GM21737 (cell line): Measurements from ENCODE around the gene METAP2.

ENCODE experiments used
- ATAC-seq: cut with Tn5 transposase; IDR thresholded peaks from one replicate; pipeline ENCODE4 v1.9.1; 2021; ENCODE audit warnings: mild to moderate bottlenecking, moderate library complexity; ENCODE audit not compliant: unreplicated experiment

The METAP2 gene

GRCh38 chr12:95548539-95549391 is 74.8 kb downstream of the METAP2 start:
- ATAC-seq, result no peak

GRCh38 chr12:95549392-95550084 is 75.6 kb downstream of the METAP2 start:
- no peak for ATAC-seq

DNA sequence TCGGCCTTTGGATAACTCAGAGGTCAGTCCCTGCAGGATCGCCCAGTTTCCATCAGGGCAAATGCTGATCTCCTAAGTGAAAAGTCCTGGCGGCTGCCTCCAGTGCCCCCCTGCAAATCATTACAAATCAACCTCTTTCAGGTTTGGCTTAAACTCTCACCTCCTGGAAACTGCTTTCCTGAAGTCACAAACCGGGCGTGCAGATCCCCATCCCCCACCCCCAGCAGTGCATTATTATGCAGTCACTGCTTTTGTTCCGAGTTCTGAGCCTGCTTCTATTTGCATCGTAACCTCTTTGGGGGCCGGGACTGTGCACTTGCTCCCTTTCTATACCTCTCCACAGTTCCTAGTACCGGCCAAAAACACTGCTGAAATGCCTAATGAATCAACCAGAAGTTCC is 77.4 kb downstream of the METAP2 start, which contains the start of gene USP44:
USP44 (minus strand) TSS at position 172 of the 400 bp plus-strand sequence. CDS start 17,220 bp downstream, outside the sequence.
- no peak for ATAC-seq

- ATAC-seq, result no peak
These were observed 78.1 kb downstream of the METAP2 start for GRCh38 chr12:95551913-95552516.

- ATAC-seq, result no peak
These were observed 79.4 kb downstream of the METAP2 start for GRCh38 chr12:95553197-95553943.

DNA sequence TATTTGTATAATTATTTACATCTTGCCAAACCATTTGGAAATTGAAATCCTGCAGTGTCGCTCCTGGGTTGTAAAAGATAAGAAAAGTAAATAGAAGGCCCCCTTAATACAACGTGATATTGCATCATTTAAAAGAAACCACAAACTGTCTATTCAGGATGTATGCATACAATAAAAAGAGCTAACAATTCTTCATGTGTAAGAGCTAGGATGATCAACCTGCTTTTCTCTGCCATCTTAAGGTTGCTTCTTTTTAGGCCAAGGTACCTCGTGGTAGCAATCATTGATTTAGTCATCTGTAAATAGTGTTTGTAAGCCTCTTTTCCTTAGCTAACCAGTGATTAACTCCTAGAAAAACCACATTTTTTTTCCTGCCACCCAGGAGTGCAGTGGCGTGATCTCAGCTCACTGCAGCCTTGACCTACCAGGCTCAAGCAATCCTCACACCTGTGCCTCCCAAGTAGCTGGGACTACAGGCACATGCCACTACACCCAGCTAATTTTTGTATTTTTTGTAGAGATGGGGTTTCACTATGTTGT is 80.7 kb downstream of the METAP2 start:
- no peak for ATAC-seq

- ATAC-seq, result no peak
These were observed 83.7 kb downstream of the METAP2 start for GRCh38 chr12:95557625-95558024.
